Right lobe of liver (tissue), 4 donors: ENCODE results near the gene CD274.

Experiments used
- CTCF ChIP-seq, 4 donors: fragments of 200-600 bp in 3 of 4; fragments of 450-650 bp in 1 of 4; IDR thresholded peaks; one replicate each; pipeline versions ENCODE4 v1.5.1 to v1.8.0; 2016 to 2022; ENCODE audit warnings: antibody characterized with exemption in 4 of 4, mild to moderate bottlenecking in 2 of 4
- POLR2A ChIP-seq: fragments of 450-650 bp; IDR thresholded peaks from one replicate; pipeline ENCODE4 v1.6.1; 2017; ENCODE audit warnings: antibody characterized with exemption, mild to moderate bottlenecking
- donor health status: DM: no; HTN: no; CAD: no.
- donor health status: DM: no; HTN: no; CAD: no.
- donor health status: DM: no; HTN: yes; CAD: no.

GRCh38 chr9:5460157-5460556, 9.8 kb downstream of the CD274 start:
- TF ChIP-seq CTCF (IDR thresholded peaks at IDR 0.05) (no peak), POLR2A (no peak)
